Cardiac muscle cell (in vitro differentiated cells and primary cell): ENCODE results near the gene MAPK12. TPM values are rescaled to one million over a fixed set of nuclear protein-coding genes. Genes with fewer than 3 reads are reported as not detected.

Experiments
- DNase-seq, 2 donors: peaks; one replicate each; pipeline versions ENCODE4 v3.0.0 to v3.0.0-alpha.2; 2010 to 2017; ENCODE audit warnings: low read depth in 1 of 2, low spot score in 1 of 2
- H3K27ac ChIP-seq: fragments of 200-600 bp; sonication (generic); 2 replicates; pipeline ENCODE4 v1.5.1; 2016
- H3K27me3 ChIP-seq: fragments of 200-600 bp; sonication (generic); 2 replicates; pipeline ENCODE4 v1.6.0; 2016; ENCODE audit warnings: control low read depth
- H3K36me3 ChIP-seq: fragments of 200-600 bp; sonication (generic); 2 replicates; pipeline ENCODE4 v1.5.1; 2016; ENCODE audit warnings: control low read depth
- H3K4me1 ChIP-seq: fragments of 200-600 bp; sonication (generic); 2 replicates; pipeline ENCODE4 v1.8.1; 2017; ENCODE audit warnings: low read depth, mild to moderate bottlenecking, mixed run types
- H3K4me3 ChIP-seq: fragments of 200-600 bp; sonication (generic); 2 replicates; pipeline ENCODE4 v1.5.1; 2016; ENCODE audit warnings: mild to moderate bottlenecking
- H3K9me3 ChIP-seq: fragments of 200-600 bp; sonication (generic); 2 replicates; pipeline ENCODE4 v1.5.1; 2017; ENCODE audit warnings: low read depth, mild to moderate bottlenecking, control low read depth
- CTCF ChIP-seq: IDR thresholded peaks from 2 replicates; pipeline ENCODE4 v1.5.1; 2012; ENCODE audit warnings: low read depth, mild to moderate bottlenecking, low read length
- polyA plus RNA-seq: library from polyadenylated mRNA; unstranded; fragments of >200 nt; fragmentation: Nextera tagmentation; extraction: Ambion mirVana; gene quantifications from 2 replicates; pipeline ENCODE4 v1.2.1, GENCODE V29; 2016
- total RNA-seq: library from RNA; depleted of rRNA; stranded (reverse); fragments of >200 nt; gene quantifications from 2 replicates; pipeline ENCODE4 v1.2.3, GENCODE V29; 2016

MAPK12 gene
- total and polyA plus RNA-seq, 2 experiments from 2014 or later: 45.5 to 67.1 TPM

GRCh38 chr22:50286275-50286674 is 24.8 kb upstream of the MAPK12 start:
- H3K9me3 ChIP-seq: no peaks in the 10 kb centered on the region
- TF ChIP-seq CTCF: no peak
- H3K4me3 ChIP-seq: no peak overlapping the region
- H3K27ac ChIP-seq: no peak overlapping the region
- H3K27me3 ChIP-seq: no peaks in the 10 kb centered on the region
- H3K4me1 ChIP-seq: no peaks in the 10 kb centered on the region
- peaks cover 50% of the 10 kb centered on the region for H3K36me3 ChIP-seq
- DNase-seq: no peak

- DNase-seq: no peak
- Histone ChIP-seq H3K4me1 (no peaks in the 10 kb centered on the region), H3K36me3 (peaks cover 55% of the 10 kb centered on the region), H3K27me3 (no peaks in the 10 kb centered on the region), H3K27ac (no peak overlapping the region), H3K4me3 (no peak overlapping the region), H3K9me3 (no peaks in the 10 kb centered on the region)
- no peak for TF ChIP-seq CTCF
Measured at GRCh38 chr22:50285568-50286229, 24.2 kb upstream of the MAPK12 start.

GRCh38 chr22:50284479-50284878 is 23.0 kb upstream of the MAPK12 start:
- Histone ChIP-seq H3K4me3 (no peak overlapping the region), H3K9me3 (no peaks in the 10 kb centered on the region), H3K4me1 (no peaks in the 10 kb centered on the region), H3K27ac (no peak overlapping the region), H3K27me3 (no peaks in the 10 kb centered on the region), H3K36me3 (peaks cover 60% of the 10 kb centered on the region)
- TF ChIP-seq CTCF: no peak
- no peak for DNase-seq

- no peak for TF ChIP-seq CTCF
- Histone ChIP-seq H3K27me3 (no peaks in the 10 kb centered on the region), H3K36me3 (peaks cover 57% of the 10 kb centered on the region), H3K9me3 (no peaks in the 10 kb centered on the region), H3K4me1 (no peaks in the 10 kb centered on the region), H3K27ac (no peak overlapping the region), H3K4me3 (no peak overlapping the region)
- DNase-seq: no peak
Measured at GRCh38 chr22:50283821-50284220, 22.3 kb upstream of the MAPK12 start.

GRCh38 chr22:50282361-50283155 is 21.1 kb upstream of the MAPK12 start:
- Histone ChIP-seq H3K27me3 (no peaks in the 10 kb centered on the region), H3K4me1 (no peaks in the 10 kb centered on the region), H3K36me3 (peaks cover 59% of the 10 kb centered on the region), H3K4me3 (no peak overlapping the region), H3K27ac (no peak overlapping the region), H3K9me3 (no peaks in the 10 kb centered on the region)
- TF ChIP-seq CTCF: no peak
- DNase-seq: peak in 1 of 2 donors; percentile 58
